ENCODE measurements around the gene GMNC.

- TF ChIP-seq EP300 (conservative IDR thresholded peaks at IDR 0.05; ENCODE audit: poor library complexity, severe bottlenecking) (no peak), POLR2AphosphoS5 (IDR thresholded peaks at IDR 0.05) (no peak), MXI1 (conservative IDR thresholded peaks at IDR 0.05; ENCODE audit: poor library complexity, severe bottlenecking) (no peak), EZH2 (IDR thresholded peaks at IDR 0.05; ENCODE audit: borderline replicate concordance, insufficient read depth, low read length, poor library complexity, severe bottlenecking) (no peak), CTCF (IDR thresholded peaks at IDR 0.05; ENCODE audit: poor library complexity, severe bottlenecking) (no peak), TAF1 (IDR thresholded peaks at IDR 0.05; ENCODE audit: low read depth) (no peak), REST (IDR thresholded peaks at IDR 0.05; ENCODE audit: borderline replicate concordance) (no peak), SMC3 (conservative IDR thresholded peaks at IDR 0.05; ENCODE audit: poor library complexity) (no peak), RAD21 (conservative IDR thresholded peaks at IDR 0.05) (no peak)
Measured at GRCh38 chr3:190863119-190863465, 598 bp upstream of the GMNC start.

Data from neural cell (in vitro differentiated cells).